Tibial nerve (tissue), 4 donors: Measurements from ENCODE around the gene C12orf56.

ENCODE experiments used
- CTCF ChIP-seq, 5 experiments: fragments of 200-600 bp in 3 of 5; fragments of 450-650 bp in 2 of 5; sonication (generic) in 3 of 5; IDR thresholded peaks; one replicate each; pipeline ENCODE4 v1.5.1; 2016 to 2019; ENCODE audit warnings: antibody characterized with exemption in 5 of 5, mild to moderate bottlenecking in 3 of 5, moderate library complexity in 2 of 5
- EP300 ChIP-seq, 2 donors: sonication (generic); formaldehyde crosslinking; IDR thresholded peaks; one replicate each; pipeline ENCODE4 v1.6.1; 2017; ENCODE audit warnings: antibody characterized with exemption in 2 of 2, mild to moderate bottlenecking in 1 of 2
- POLR2A ChIP-seq, 2 donors: fragments of 450-650 bp; IDR thresholded peaks; one replicate each; pipeline ENCODE4 v1.6.1; 2017; ENCODE audit warnings: antibody characterized with exemption in 2 of 2, mild to moderate bottlenecking in 2 of 2, moderate library complexity in 2 of 2

DNA sequence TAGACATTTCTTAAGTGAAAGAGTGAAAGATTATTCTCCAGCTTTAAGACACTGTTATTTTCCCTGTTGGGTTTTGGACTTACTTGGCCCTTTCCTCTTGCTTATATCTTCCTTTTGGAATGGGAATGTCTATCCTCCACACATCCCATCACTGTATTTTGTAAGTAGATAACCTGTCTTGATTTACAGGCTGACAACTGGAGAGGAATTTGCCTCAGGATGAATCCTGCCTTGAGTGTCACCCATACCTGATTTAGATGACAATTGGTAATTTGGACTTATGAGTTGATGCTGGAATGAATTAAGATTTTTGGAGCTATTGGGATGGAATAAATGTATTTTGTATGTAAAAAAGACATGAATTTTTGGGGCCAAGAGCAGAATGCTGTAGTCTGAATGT lies 94.3 kb downstream of the C12orf56 start:
- TF ChIP-seq CTCF (IDR thresholded peaks at IDR 0.05) (no peak), POLR2A (IDR thresholded peaks at IDR 0.05) (no peak), EP300 (IDR thresholded peaks at IDR 0.05) (no peak)
